Vagina (tissue), 2 donors: ENCODE data around the gene MUC3A. TPM values are rescaled to one million over a fixed set of nuclear protein-coding genes. Genes with fewer than 3 reads are reported as not detected.

Experiments
- DNase-seq, 2 donors: peaks; one replicate each; pipeline ENCODE4 v3.0.0-alpha.2; 2017; ENCODE audit errors: extremely low spot score in 2 of 2
- H3K27ac ChIP-seq: fragments of 200-600 bp; sonication (generic); one replicate; pipeline ENCODE4 v1.5.1; 2019
- H3K27me3 ChIP-seq: fragments of 200-600 bp; sonication (generic); one replicate; pipeline ENCODE4 v1.5.1; 2019
- H3K36me3 ChIP-seq, 2 donors: fragments of 200-600 bp; sonication (generic); one replicate each; pipeline ENCODE4 v1.5.1; 2017 to 2019
- H3K4me1 ChIP-seq: fragments of 200-600 bp; sonication (generic); one replicate; pipeline ENCODE4 v1.5.1; 2019
- H3K4me3 ChIP-seq, 2 donors: fragments of 200-600 bp; sonication (generic); 1 replicate in 1 of 2; 2 replicates in 1 of 2; pipeline ENCODE4 v1.5.1; 2016 to 2019
- H3K9me3 ChIP-seq: fragments of 200-600 bp; sonication (generic); one replicate; pipeline ENCODE4 v1.5.1; 2019
- POLR2A ChIP-seq, 2 donors: fragments of 450-650 bp; IDR thresholded peaks; one replicate each; pipeline ENCODE4 v1.6.1; 2017; ENCODE audit warnings: antibody characterized with exemption in 2 of 2, mild to moderate bottlenecking in 2 of 2, moderate library complexity in 2 of 2
- POLR2AphosphoS5 ChIP-seq, 2 donors: sonication (generic); formaldehyde crosslinking; IDR thresholded peaks; one replicate each; pipeline ENCODE4 v1.9.0; 2017; ENCODE audit warnings: antibody characterized with exemption in 2 of 2, mild to moderate bottlenecking in 2 of 2, low read depth in 1 of 2; ENCODE audit not compliant: insufficient read depth in 1 of 2
- intact Hi-C: fragments of 100-400 bp; cut with DNase I; formaldehyde crosslinking; loops from one replicate; pipeline ENCODE4 v1.15.1; 2023
- total RNA-seq: library from RNA; depleted of rRNA; stranded (reverse); fragments of >200 nt; gene quantifications from one replicate; pipeline ENCODE4 v1.2.3, GENCODE V29; 2016
- TF ChIP-seq, protein P1 (sequence below), 3 experiments: fragments of 450-650 bp in 2 of 3; fragments of 200-600 bp in 1 of 3; sonication (generic) in 1 of 3; IDR thresholded peaks; one replicate each; pipeline ENCODE4 v1.5.1; 2017 to 2019; ENCODE audit warnings: antibody characterized with exemption in 3 of 3, mild to moderate bottlenecking in 2 of 3, moderate library complexity in 2 of 3

MUC3A gene, protein sequence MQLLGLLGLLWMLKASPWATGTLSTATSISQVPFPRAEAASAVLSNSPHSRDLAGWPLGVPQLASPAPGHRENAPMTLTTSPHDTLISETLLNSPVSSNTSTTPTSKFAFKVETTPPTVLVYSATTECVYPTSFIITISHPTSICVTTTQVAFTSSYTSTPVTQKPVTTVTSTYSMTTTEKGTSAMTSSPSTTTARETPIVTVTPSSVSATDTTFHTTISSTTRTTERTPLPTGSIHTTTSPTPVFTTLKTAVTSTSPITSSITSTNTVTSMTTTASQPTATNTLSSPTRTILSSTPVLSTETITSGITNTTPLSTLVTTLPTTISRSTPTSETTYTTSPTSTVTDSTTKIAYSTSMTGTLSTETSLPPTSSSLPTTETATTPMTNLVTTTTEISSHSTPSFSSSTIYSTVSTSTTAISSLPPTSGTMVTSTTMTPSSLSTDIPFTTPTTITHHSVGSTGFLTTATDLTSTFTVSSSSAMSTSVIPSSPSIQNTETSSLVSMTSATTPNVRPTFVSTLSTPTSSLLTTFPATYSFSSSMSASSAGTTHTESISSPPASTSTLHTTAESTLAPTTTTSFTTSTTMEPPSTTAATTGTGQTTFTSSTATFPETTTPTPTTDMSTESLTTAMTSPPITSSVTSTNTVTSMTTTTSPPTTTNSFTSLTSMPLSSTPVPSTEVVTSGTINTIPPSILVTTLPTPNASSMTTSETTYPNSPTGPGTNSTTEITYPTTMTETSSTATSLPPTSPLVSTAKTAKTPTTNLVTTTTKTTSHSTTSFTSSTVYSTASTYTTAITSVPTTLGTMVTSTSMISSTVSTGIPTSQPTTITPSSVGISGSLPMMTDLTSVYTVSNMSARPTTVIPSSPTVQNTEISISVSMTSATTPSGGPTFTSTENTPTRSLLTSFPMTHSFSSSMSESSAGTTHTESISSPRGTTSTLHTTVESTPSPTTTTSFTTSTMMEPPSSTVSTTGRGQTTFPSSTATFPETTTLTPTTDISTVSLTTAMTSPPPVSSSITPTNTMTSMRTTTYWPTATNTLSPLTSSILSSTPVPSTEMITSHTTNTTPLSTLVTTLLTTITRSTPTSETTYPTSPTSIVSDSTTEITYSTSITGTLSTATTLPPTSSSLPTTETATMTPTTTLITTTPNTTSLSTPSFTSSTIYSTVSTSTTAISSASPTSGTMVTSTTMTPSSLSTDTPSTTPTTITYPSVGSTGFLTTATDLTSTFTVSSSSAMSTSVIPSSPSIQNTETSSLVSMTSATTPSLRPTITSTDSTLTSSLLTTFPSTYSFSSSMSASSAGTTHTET (N-terminal part only)
- 0.49 TPM for total RNA-seq

DNA sequence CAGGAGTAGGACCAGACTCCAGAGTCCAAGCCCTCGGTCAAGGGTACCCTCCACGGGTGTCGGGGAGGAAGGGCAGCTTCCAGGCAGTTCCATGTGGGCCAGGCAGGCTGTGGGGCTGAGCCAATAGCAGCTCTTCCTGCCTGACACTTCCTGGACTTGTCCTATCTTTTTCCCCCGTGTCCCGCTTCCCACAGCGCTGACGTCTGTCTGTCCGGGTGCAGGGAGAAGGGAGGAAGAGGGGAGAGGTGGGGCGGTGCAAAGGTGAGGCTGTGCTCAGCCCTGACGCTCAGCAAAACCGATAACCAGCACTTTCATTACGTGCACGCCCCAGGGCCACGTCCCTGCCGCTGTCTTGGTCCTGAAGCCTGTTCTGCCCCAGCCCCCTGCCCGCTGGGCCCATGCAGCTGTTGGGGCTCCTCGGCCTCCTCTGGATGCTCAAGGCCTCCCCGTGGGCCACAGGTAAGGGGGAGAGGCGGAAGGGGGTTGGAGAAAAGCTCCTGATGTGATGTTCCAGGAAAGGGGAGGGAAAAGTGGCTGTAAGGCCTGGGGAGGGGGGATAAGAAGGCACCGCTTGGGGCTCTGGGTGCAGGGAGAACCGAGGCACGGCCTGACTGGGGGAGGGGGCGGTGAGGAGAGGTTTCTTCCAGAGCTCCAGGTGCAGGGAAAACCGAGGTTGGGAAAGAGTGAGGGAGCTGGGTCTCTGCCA is at the start of gene MUC3A:
MUC3A (plus strand) TSS at position 308 of the 706 bp plus-strand sequence; CDS start at position 399, 91 bp downstream.
- Histone ChIP-seq H3K27ac (no peak within 1 kb of the TSS), H3K9me3 (no peaks in the 10 kb centered on the region), H3K27me3 (no peaks in the 10 kb centered on the region), H3K4me3 (no peak within 1 kb of the TSS), H3K36me3 (no peaks in the 10 kb centered on the region), H3K4me1 (no peaks in the 10 kb centered on the region)
- TF ChIP-seq POLR2A (IDR thresholded peaks at IDR 0.05) (no peak), POLR2AphosphoS5 (IDR thresholded peaks at IDR 0.05; ENCODE audit: insufficient read depth in 1 of 2, low read depth in 1 of 2) (no peak)
- TF ChIP-seq, protein P1, sequence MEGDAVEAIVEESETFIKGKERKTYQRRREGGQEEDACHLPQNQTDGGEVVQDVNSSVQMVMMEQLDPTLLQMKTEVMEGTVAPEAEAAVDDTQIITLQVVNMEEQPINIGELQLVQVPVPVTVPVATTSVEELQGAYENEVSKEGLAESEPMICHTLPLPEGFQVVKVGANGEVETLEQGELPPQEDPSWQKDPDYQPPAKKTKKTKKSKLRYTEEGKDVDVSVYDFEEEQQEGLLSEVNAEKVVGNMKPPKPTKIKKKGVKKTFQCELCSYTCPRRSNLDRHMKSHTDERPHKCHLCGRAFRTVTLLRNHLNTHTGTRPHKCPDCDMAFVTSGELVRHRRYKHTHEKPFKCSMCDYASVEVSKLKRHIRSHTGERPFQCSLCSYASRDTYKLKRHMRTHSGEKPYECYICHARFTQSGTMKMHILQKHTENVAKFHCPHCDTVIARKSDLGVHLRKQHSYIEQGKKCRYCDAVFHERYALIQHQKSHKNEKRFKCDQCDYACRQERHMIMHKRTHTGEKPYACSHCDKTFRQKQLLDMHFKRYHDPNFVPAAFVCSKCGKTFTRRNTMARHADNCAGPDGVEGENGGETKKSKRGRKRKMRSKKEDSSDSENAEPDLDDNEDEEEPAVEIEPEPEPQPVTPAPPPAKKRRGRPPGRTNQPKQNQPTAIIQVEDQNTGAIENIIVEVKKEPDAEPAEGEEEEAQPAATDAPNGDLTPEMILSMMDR (IDR thresholded peaks at IDR 0.05): no peak
- DNase-seq: no peak
- intact Hi-C loops: no loop called here

DNA sequence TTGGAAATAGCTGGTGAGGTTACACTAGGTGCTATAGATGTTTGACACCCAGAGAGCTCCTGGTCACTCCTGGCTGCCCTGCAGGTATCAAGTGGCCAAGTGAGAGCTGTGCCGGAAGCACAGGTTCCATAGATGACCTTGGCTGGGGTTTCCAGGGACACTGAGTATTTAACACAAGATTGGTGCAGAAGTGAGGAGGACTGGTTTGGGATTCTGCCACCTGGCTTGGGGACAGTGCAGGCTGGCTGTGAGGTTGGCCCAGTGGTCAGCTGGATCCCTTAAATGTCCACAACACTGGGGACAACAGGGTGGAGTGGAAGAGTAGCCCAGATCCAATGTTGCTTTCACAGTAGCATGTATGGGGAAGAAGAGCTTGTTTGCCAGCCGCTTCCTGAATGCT is 48.4 kb upstream of the MUC3A start:
- H3K27me3 ChIP-seq: no peaks in the 10 kb centered on the region
- peaks cover 7% of the 10 kb centered on the region for H3K4me1 ChIP-seq
- H3K9me3 ChIP-seq: no peaks in the 10 kb centered on the region
- TF ChIP-seq, protein P1 (IDR thresholded peaks at IDR 0.05): no peak
- no peak for TF ChIP-seq POLR2A (IDR thresholded peaks at IDR 0.05)
- no peak for TF ChIP-seq POLR2AphosphoS5 (IDR thresholded peaks at IDR 0.05; ENCODE audit: insufficient read depth in 1 of 2, low read depth in 1 of 2)
- H3K36me3 ChIP-seq: no peaks in the 10 kb centered on the region
- H3K27ac ChIP-seq: no peak overlapping the region
- intact Hi-C loops: no loop called here
- no peak overlapping the region for H3K4me3 ChIP-seq
- no peak for DNase-seq

DNA sequence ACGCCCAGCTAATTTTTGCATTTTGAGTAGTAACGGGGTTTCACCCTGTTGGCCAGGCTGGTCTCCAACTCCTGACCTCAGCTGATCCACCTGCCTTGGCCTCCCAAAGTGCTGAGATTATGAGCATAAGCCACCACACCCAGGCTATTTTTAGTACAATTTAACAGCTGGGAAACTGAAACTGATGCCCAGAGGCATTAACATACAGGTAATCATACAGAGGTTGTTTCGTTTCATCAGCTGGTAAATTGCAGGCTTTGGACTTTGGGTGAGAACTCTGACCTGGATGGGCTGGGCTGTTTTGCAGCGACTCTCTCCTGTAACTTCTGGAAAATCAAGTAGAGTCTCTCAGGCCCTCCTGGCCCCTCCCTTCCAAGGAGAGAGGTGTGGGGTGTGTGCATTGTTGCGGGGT is 47.4 kb upstream of the MUC3A start:
- TF ChIP-seq POLR2AphosphoS5 (IDR thresholded peaks at IDR 0.05; ENCODE audit: insufficient read depth in 1 of 2, low read depth in 1 of 2): no peak
- TF ChIP-seq POLR2A (IDR thresholded peaks at IDR 0.05): no peak
- TF ChIP-seq, protein P1 (IDR thresholded peaks at IDR 0.05): no peak
- Histone ChIP-seq H3K27ac (no peak overlapping the region), H3K36me3 (no peaks in the 10 kb centered on the region), H3K27me3 (no peaks in the 10 kb centered on the region), H3K4me3 (no peak overlapping the region), H3K4me1 (no peaks in the 10 kb centered on the region), H3K9me3 (no peaks in the 10 kb centered on the region)
- no peak for DNase-seq
- intact Hi-C loops: no loop called here

DNA sequence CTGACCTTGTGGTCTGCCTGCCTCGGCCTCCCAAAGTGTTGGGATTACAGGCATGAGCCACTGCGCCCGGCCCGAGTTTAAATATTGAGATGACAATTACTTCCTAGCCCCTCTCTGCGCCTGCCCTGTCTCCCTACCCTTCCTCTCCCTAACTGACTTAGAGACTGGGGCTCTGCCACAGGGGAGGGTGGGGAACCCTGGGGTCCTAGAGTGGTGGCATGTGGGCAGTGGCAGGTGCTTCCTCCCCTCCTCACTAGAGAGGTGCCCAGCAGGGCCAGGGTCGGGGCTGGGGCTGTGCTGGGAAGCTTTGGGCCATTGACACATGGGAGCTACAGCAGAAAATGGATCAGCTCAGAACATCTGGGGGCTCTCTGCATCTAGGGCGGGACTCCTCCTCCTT is 46.7 kb upstream of the MUC3A start:
- H3K4me3 ChIP-seq: no peak overlapping the region
- TF ChIP-seq POLR2A (IDR thresholded peaks at IDR 0.05) (no peak), POLR2AphosphoS5 (IDR thresholded peaks at IDR 0.05; ENCODE audit: insufficient read depth in 1 of 2, low read depth in 1 of 2) (no peak)
- TF ChIP-seq, protein P1 (IDR thresholded peaks at IDR 0.05): no peak
- no peaks in the 10 kb centered on the region for H3K4me1 ChIP-seq
- no peaks in the 10 kb centered on the region for H3K9me3 ChIP-seq
- H3K36me3 ChIP-seq: no peaks in the 10 kb centered on the region
- no peaks in the 10 kb centered on the region for H3K27me3 ChIP-seq
- H3K27ac ChIP-seq: no peak overlapping the region
- intact Hi-C loops: no loop called here
- no peak for DNase-seq
